Stimulated activated CD4-positive, alpha-beta T cell treated with anti-CD3 and anti-CD28 coated beads, Interleukin-12 subunit alpha, Interleukin-12 subunit beta, amount 100 ng/mL, for 48 hours (primary cell): ENCODE results near the gene TXNDC11.
A peak's percentile ranks its signal among the peaks of the same experiment; 100 is the strongest.
"Not testable (repeated sequence)": the region's sequence is repeated elsewhere in the genome, so short reads cannot be mapped to it uniquely, and the experiment has no call there.

Source experiments
- DNase-seq, 3 donors: peaks; one replicate each; pipeline ENCODE4 v3.0.0-alpha.2; 2020; ENCODE audit warnings: low read depth in 2 of 3, low spot score in 1 of 3

Gene TXNDC11

GRCh38 chr16:11742536-11743307 lies at the start of gene TXNDC11:
TSS of gene TXNDC11 (minus strand) at chr16:11742857. CDS start at chr16:11742730, 127 bp downstream.
- peak; percentile 97 to 100 (median 99) for DNase-seq

- no peak for DNase-seq
Observed at GRCh38 chr16:11791144-11791828, 48.6 kb upstream of the TXNDC11 start.

- no peak for DNase-seq
Observed at GRCh38 chr16:11788914-11789313, 46.3 kb upstream of the TXNDC11 start.

GRCh38 chr16:11784980-11785599 lies 42.4 kb upstream of the TXNDC11 start:
- DNase-seq = not testable (repeated sequence)

- not testable (repeated sequence) for DNase-seq
Observed at GRCh38 chr16:11784381-11784780, 41.7 kb upstream of the TXNDC11 start.

- no peak for DNase-seq
Observed at GRCh38 chr16:11784038-11784369, 41.3 kb upstream of the TXNDC11 start.

GRCh38 chr16:11783319-11784037 lies 40.8 kb upstream of the TXNDC11 start:
- no peak for DNase-seq

GRCh38 chr16:11781773-11782172 lies 39.1 kb upstream of the TXNDC11 start:
- DNase-seq = no peak

- DNase-seq = no peak
Observed at GRCh38 chr16:11780991-11781680, 38.5 kb upstream of the TXNDC11 start.

- no peak for DNase-seq
Observed at GRCh38 chr16:11779074-11779473, 36.4 kb upstream of the TXNDC11 start.

- no peak for DNase-seq
Observed at GRCh38 chr16:11774065-11774626, 31.5 kb upstream of the TXNDC11 start.

- no peak for DNase-seq
Observed at GRCh38 chr16:11768849-11769248, 26.2 kb upstream of the TXNDC11 start.

- DNase-seq = no peak
Observed at GRCh38 chr16:11762431-11762830, 19.8 kb upstream of the TXNDC11 start.

GRCh38 chr16:11759997-11760396 lies 17.3 kb upstream of the TXNDC11 start:
- no peak for DNase-seq

GRCh38 chr16:11759163-11759834 lies 16.6 kb upstream of the TXNDC11 start:
- DNase-seq = no peak

- DNase-seq = no peak
Observed at GRCh38 chr16:11757671-11758545, 15.3 kb upstream of the TXNDC11 start.

GRCh38 chr16:11756248-11756647 lies 13.6 kb upstream of the TXNDC11 start:
- no peak for DNase-seq

- DNase-seq = no peak
Observed at GRCh38 chr16:11755022-11755760, 12.5 kb upstream of the TXNDC11 start.
